ENCODE data around the gene TMEFF1. TPM values are rescaled to one million over a fixed set of nuclear protein-coding genes. Genes with fewer than 3 reads are reported as not detected.

Gene TMEFF1
- total RNA-seq, 1 donor: not detected

Other genes with a start within 250 kb of the TMEFF1 start
- gene TEX10, start 120.2 kb upstream of the TMEFF1 start, total RNA-seq: 18.9 TPM
- 14.0 TPM for gene MSANTD3, start 46.0 kb upstream of the TMEFF1 start, total RNA-seq
- gene CAVIN4, start 104.9 kb downstream of the TMEFF1 start, total RNA-seq: not detected

Data from mononuclear cell (primary cell).